GM19468 (cell line): ENCODE data around the gene UBE2Q2.
"Not testable (repeated sequence)": the region's sequence is repeated elsewhere in the genome, so short reads cannot be mapped to it uniquely, and the experiment has no call there.

Experiments used
- ATAC-seq: cut with Tn5 transposase; IDR thresholded peaks from one replicate; pipeline ENCODE4 v1.9.1; 2021; ENCODE audit warnings: mild to moderate bottlenecking, moderate library complexity, moderate number of reproducible peaks; ENCODE audit not compliant: unreplicated experiment; ENCODE audit errors: extremely low read depth

UBE2Q2 gene

GRCh38 chr15:75823860-75824613, 19.2 kb upstream of the UBE2Q2 start:
- no peak for ATAC-seq

- no peak for ATAC-seq
Measured at GRCh38 chr15:75827691-75828090, 15.6 kb upstream of the UBE2Q2 start.

- no peak for ATAC-seq
Measured at GRCh38 chr15:75828429-75828828, 14.8 kb upstream of the UBE2Q2 start.

- ATAC-seq = no peak
Measured at GRCh38 chr15:75830910-75831805, 12.1 kb upstream of the UBE2Q2 start.

- no peak for ATAC-seq
Measured at GRCh38 chr15:75831806-75832102, 11.5 kb upstream of the UBE2Q2 start.

GRCh38 chr15:75832114-75832513, 11.1 kb upstream of the UBE2Q2 start:
- no peak for ATAC-seq

GRCh38 chr15:75834021-75834420, 9.2 kb upstream of the UBE2Q2 start:
- ATAC-seq = no peak

- no peak for ATAC-seq
Measured at GRCh38 chr15:75835990-75836958, 7.0 kb upstream of the UBE2Q2 start.

GRCh38 chr15:75836959-75837334, 6.3 kb upstream of the UBE2Q2 start:
- no peak for ATAC-seq

GRCh38 chr15:75840659-75841058, 2.6 kb upstream of the UBE2Q2 start:
- ATAC-seq = no peak

GRCh38 chr15:75841626-75842025, 1.6 kb upstream of the UBE2Q2 start:
- ATAC-seq = no peak

GRCh38 chr15:75843678-75844581, 683 bp downstream of the UBE2Q2 start:
- ATAC-seq = peak; percentile 9

GRCh38 chr15:75844629-75845335, 1.5 kb downstream of the UBE2Q2 start:
- ATAC-seq = no peak

GRCh38 chr15:75849167-75849566, 5.9 kb downstream of the UBE2Q2 start:
- no peak for ATAC-seq

- no peak for ATAC-seq
Measured at GRCh38 chr15:75850708-75851107, 7.5 kb downstream of the UBE2Q2 start.

- not testable (repeated sequence) for ATAC-seq
Measured at GRCh38 chr15:75851566-75851965, 8.3 kb downstream of the UBE2Q2 start.

GRCh38 chr15:75857886-75858285, 14.6 kb downstream of the UBE2Q2 start:
- ATAC-seq = no peak

GRCh38 chr15:75861750-75862402, 18.6 kb downstream of the UBE2Q2 start:
- no peak for ATAC-seq
